HG02759 (cell line): ENCODE measurements around the gene BFAR.
A peak's percentile ranks its signal among the peaks of the same experiment; 100 is the strongest.
"Not testable (repeated sequence)": the region's sequence is repeated elsewhere in the genome, so short reads cannot be mapped to it uniquely, and the experiment has no call there.

Experiments
- ATAC-seq: cut with Tn5 transposase; IDR thresholded peaks from one replicate; pipeline ENCODE4 v1.9.1; 2021; ENCODE audit warnings: mild to moderate bottlenecking, moderate library complexity; ENCODE audit not compliant: unreplicated experiment

The BFAR gene

DNA sequence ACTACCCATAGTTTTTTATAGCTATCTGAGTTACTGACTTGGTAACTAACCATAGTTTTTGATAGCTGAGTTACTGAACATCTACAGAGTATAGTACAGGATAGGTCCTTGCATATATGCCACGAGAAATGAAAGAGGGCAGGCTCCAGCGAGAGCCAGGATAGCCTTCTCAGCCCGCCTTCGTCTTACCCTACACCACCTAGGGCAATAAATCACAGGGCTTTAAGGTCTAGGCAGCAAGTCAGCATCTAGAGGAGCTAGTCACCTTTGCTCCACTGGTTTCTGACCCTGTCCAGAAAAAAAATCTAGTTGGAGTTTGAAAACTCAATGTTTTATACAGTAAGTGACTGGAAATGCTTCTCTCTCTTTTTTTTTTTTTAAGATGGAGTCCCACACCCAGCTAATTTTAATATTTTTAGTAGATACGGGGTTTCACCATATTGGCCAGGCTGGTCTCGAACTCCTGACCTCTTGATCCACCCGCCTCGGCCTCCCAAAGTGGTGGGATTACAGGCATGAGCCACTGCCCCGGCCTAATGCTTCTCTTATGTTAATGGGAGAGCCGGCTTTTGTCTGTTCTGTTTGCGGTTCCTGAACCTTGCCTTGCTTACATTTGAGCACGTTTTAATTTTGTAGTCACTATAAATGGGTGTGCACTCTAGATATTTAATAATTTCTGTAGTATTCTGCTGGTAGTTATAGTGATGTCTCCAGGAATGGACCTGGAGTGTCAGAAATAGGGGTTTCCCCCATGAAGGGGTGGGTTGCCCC is 2.8 kb downstream of the BFAR start:
- no peak for ATAC-seq

DNA sequence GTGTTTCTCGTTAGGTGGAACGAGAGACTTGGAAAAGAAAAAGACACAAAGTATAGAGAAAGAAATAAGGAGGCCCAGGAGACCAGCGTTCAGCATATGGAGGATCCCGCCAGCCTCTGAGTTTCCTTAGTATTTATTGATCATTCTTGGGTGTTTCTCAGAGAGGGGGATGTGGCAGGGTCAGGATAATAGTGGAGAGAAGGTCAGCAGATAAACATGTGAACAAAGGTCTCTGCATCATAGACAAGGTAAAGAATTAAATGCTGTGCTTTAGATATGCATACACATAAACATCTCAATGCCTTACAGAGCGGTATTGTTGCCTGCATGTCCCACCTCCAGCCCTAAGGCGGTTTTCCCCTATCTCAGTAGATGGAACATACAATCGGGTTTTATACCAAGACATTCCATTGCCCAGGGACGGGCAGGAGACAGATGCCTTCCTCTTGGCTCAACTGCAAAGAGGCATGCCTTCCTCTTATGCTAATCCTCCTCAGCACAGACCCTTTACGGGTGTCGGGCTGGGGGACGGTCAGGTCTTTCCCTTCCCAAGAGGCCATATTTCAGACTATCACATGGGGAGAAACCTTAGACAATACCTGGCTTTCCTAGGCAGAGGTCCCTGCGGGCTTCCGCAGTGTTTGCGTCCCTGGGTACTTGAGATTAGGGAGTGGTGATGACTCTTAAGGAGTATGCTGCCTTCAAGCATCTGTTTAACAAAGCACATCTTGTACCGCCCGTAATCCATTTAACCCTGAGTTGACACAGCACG is 3.6 kb downstream of the BFAR start:
- ATAC-seq = not testable (repeated sequence)

DNA sequence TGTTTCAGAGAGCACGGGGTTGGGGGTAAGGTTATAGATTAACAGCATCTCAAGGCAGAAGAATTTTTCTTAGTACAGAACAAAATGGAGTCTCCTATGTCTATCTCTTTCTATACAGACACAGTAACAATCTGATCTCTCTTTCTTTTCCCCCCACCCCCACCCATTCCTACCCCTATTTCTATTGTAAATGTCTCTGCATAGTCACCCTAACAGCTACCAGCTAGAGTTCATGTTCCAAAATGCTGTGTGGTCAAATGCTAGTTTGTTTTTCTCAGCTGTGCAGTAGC is 4.1 kb downstream of the BFAR start:
- ATAC-seq = not testable (repeated sequence)

DNA sequence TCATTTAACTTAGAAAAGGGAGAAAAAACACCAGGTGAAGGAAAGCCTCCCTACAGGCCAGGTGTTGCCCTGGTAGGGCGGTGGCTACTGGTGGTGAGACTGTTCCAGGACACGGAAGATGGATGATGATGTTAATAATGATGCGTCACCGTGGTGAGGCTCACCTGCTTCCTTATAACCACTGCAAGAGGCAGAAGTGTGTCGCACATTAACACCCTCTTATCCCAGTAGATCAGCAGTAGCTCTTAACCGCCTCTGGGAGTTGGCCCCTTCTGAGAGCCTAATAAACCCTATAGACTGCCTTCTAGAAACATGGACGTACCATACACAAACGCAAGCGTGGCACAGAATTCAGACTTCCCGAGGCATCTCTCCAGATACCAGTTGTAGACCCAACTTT is 7.8 kb downstream of the BFAR start:
- ATAC-seq = no peak

DNA sequence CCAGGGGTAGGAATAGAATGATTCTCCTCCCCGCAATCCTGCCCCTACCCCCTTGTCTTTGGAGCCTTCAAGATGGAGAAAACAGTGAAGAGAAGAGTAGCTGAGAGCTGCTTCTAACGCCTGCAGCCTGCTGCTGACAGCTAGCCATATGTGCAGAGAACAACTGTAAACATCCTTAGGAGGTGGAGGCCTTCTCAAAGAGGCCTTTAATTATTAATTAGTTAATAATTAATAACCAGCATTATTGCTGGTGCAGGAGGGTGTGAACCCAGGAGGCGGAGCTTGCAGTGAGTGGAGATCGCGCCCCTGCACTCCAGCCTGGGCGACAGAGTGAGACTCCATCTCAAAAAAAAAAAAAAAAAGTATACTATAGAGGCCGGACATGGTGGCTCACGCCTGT is 8.5 kb downstream of the BFAR start:
- no peak for ATAC-seq

DNA sequence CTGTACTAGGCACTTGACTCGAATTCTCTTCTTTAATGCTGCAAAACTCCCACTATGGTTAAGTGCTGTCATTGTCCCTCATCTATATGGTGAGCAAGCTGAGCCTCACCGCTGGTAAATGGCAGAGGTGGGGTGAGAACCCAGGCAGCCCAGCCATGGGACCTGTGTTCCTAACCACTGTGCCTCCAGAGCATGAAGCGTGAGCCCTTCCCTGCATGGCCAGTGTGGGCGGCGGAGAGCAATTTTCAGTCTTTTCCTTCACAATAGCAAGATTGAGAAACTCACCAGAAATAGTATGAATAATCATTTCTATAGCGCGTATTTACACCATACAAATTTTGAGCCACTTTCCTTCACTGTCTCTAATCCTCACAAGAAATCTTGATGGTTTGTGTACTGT is 9.2 kb downstream of the BFAR start:
- ATAC-seq = no peak

DNA sequence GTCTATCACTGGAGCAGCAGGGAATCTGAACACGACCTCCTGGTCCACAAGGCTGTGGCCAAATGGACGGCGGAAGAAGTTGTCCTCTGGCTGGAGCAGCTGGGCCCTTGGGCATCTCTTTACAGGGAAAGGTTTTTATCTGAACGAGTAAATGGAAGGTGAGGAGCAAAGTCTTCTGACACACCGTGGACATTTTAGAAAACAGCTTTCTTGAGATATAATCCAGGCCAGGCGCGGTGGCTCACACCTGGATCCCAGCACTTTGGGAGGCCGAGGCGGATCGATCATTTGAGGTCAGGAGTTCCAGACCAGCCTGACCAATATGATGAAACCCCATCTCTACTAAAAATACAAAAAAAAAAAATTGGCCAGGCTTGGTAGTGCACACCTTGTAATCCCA is 17.1 kb downstream of the BFAR start:
- ATAC-seq = no peak

DNA sequence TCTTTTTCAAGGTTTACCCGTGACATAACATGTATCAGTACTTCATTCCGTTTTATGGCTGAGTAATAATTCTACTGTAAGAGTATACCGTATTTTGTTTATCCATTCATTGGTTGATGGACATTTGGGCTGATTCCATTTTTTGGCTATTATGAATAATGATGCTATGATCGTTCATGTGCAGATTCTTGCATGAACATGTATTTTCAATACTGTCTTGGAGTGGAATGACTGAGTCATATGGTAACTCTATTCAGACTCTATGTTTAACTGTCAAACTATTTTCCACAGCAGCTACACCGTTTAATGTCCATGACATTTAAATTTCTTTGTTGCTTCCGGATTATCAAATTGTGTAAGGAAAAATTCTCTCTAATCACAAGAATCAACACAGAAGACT is 17.9 kb downstream of the BFAR start:
- no peak for ATAC-seq

DNA sequence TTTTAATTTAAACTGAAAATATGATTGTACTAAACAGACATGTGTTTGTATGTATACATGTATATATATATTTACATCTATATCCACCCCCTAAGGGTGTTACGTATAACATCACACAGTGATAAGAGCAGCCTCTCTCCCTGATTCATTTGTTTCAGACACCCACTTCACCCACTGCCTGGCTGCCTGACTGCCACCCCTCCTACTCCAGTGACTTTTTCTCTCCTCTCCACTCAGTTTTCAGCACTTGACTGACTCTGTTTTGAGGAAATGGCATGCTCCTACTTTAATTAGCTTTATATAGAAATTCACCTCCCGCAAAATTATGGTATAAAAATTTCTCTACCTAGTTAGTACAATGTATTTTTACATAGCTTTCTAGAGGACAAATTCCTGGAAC is 20.0 kb downstream of the BFAR start:
- ATAC-seq = no peak

DNA sequence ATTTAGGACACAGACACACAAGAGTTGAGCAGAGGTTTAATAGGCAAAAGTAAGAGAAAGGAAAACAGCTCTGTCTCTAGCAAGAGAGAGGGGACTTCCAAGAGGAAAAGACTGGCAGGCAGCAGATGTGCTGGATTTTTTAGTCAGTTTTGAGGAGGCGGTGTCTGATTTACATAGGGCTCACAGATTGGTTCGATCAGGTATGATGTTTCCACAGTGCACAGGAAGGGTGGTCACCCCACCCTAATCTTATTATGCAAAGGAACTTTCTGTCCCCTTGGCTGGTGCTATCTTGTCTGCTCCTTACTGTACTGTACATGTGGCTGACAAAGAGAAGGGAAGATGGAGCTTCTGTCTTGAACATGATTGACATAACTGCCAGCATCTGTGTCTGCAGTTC is 25.3 kb downstream of the BFAR start:
- peak; percentile 79 for ATAC-seq

DNA sequence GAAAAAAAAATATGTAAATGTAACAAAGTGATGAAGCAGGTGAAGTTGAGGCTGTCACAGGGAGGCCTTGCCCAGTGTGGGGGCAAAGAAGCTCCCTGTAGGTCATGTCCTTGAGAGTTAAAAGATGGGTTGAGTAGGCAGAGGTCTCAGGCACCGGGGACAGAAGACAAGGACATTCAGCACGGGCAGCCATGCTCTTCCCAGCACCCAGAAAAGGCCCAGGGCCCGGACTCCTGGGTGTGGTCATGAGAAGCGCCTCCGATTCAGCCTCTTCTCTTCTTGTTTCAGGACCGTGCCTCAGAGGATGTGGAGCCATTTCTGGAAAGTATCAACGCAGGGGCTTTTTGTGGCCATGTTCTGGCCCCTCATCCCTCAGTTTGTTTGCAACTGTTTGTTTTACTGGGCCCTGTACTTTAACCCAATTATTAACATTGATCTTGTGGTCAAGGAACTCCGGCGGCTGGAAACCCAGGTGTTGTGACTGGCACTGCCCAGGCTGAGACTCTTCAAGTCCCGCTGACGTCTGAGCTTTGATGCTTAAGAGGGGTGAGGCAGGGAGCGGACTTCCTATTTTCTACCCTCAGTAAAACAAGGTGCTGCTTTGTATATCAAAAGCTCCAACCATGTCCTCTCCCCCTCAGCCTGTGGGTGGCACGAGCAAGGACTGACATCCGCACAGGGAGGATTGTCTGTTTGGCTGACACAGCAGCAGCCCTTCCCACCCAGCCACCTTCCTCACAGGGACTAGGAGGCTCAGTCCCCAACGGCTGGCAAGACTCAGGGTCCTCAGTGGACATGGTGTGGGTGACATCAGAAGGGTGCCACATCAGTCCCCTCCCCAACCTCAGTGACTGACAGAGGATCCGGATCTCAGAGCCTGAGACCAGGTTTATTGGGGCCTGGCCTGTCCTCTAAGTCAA is 34.9 kb downstream of the BFAR start:
- ATAC-seq = no peak

DNA sequence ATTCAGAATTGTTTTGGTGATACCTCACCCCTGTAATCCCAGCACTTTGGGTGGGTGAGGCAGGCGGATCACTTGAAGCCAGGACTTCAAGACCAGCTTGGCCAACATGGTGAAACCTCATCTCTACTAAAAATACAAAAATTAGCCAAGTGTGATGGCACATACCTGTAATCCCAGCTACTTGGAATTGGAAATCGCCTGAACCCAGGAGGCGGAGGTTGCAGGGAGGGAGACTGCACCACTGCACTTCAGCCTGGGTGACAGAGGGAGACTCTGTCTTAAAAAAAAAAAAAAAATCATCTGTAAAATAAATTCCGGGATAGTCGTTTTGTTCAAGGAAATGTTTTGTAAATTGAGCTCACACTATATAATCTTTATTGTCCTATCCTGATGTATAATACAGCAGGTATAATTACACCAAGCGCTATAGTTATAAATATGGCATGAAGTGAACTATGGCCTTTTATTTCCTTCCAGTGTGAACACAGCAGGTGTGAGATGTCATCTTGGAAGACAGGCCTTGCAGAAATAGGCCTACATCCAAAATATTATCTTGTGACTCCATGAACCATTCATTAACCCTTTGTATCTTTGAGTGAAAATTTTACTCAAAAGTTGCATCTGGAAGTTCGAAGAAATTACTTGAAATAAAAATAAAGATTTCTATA is 35.9 kb downstream of the BFAR start:
- no peak for ATAC-seq

DNA sequence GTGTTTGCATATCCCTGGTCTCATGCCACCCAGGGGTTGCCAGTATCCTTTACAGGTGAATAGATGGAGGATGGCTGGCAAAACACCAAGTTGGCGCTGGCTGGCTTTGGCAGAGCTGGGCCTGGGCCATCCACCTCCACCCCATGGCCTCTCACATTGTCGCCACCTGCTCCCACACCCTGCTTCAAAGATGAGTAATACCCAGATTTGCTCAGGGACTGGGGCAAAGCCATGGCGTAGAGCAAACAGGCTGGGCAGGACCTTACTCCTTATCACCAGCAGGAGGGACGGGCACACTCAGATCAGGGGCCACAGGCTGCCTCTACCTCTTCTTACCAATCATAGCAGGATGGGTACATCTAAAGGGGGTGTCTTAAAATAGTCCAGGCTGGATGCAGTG is 37.0 kb downstream of the BFAR start:
- no peak for ATAC-seq

DNA sequence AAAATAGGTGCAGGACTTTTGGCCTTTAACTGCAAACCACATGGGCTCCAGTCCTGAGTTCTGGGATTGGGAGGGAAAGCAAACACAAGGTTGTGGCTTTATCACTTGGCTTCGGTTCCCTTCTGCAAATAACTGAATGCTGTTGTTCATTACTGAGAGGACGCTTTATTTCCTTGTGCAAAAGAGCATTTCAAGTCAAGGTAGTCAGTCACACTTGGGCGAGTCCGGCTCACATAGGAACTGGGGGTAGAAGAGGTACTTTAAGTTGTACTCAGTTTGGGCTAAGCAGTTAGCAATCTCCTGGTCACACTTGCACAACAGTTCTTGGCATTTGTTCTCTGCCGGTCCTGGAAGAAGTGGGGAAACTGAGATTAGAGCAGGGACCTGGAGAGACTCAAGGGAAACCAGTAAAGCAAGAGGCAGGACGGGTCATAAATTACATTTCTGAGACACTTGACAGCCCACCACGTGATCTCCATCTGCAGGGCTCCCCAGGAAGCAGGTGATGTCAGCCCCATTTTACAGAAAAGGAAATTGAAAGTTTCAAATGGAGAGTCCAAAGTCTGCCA is 39.7 kb downstream of the BFAR start:
- ATAC-seq = peak; percentile 69

DNA sequence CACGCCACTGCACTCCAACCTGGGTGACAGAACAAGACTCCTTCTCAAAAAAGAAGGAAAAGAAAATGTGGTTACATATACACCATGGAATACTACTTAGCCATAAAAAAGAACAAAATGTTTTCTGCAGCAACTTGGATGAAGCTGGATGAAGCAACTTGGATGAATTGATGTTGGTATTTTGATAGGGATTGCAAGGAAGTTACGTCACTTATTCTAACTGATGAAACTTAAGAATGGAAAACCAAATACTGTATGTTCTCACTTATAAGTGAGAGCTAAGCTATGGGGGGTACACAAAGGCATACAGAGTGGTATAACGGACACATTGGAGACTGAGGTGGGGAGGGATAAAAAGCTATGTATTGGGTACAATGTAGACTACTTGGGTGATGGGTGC is 43.9 kb downstream of the BFAR start:
- no peak for ATAC-seq

DNA sequence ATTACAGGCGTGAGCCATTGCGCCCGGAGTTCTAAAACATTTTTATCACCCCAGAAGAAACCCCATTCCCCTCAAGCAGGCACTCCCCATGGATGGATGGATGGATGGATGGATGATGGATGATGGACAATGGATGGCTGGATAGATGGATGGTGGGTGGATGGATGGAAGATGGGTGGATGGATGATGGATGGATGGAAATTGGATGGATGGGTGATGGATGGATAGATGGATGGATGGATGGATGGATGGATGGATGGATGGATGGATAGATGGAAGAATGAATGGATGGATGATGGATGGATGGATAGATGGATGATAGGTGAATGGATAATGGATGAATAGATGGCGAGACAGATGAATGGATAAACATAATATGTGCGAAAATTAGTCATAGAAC is 44.9 kb downstream of the BFAR start:
- no peak for ATAC-seq

DNA sequence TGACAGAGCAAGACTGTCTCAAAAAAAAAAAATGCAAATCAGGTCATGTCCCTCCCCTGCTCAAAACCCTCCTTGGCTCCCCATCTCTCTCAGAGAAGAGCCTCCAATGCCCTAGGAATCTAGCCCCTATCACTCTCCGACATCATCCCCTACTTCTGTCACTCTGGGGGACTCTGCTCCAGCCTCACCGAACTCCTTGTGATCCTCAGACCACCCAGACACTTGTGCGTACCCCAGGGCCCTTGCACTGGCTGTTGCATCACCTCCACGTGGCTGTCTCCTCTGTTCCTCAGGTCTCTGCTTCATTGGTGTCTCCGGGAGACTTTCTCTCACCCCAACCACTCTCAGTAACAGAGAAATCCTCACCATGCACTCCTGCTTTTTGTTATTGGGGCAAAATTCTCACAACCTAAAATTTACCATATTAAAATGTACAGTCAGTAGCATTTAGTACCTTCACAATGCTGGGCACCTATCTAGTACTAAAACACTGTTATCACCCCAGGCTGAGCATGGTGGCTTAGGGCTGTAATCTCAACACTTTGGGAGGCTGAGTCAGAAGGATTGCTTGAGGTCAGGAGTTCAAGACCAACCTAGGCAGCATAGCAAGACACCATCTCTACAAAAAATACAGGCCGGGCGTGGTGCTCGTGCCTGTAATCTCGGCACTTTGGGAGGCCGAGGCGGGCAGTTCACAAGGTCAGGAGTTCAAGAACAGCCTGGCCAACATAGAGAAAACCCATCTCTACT is 46.2 kb downstream of the BFAR start:
- no peak for ATAC-seq

DNA sequence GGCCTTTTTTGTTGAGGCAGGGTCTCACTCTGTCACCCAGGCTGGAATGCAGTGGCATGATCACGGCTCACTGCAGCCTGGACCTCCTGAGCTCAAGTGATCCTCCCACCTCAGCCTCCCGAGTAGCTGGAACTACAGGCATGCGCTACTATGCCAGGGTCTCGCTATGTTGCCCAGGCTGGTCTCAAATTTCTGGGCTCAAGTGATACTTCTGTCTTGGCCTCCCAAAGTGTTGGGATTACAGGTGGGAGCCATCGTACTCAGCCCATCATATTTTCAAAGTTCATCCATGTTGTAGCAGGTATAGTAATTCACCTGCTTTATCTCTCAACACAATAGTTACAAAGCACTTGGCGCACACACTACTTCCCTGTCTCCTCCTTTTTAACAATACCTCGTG is 47.6 kb downstream of the BFAR start:
- not testable (repeated sequence) for ATAC-seq

DNA sequence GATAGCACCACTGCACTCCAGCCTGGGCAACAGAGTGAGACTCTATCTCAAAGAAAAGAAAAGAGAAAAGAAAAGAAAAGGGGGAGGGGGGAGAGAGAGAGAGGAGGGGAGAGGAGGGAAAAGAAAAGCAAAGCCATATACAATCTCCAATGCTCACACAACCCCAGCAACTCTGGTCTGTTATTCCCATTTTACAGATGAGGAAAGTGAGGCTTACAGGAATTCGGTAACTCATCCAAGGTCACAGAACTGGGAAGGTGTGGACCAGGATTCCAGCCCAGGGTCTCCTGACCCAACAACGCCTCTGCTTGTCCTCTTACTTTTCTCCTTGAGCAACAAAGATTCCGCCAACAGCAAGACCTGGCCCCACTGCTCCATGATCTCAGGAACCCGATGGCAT is 48.4 kb downstream of the BFAR start:
- no peak for ATAC-seq

DNA sequence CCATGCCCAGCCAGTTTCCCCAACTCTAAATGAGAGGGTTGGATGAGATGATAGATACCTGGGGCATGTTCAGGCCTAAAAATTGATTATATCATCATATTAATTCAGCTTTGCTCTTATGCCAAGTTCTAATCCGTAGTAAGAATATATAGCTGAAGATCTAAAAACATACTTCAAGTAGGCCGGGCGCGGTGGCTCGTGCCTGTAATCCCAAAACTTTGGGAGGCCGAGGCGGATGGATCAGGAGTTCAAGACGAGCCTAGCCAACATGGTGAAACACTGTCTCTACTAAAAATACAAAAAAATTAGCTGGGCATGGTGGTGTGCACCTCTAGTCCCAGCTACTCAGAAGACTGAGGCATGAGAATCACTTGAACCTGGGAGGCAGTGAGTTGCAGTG is 49.4 kb downstream of the BFAR start:
- ATAC-seq = no peak
